GM12878 (cell line): ENCODE measurements around the gene SPATC1L. TPM values are rescaled to one million over a fixed set of nuclear protein-coding genes. Genes with fewer than 3 reads are reported as not detected.

Source experiments
- BCLAF1 ChIP-seq: fragments of 450-650 bp; IDR thresholded peaks from 2 replicates; pipeline ENCODE4 v1.6.1; 2017; ENCODE audit warnings: antibody characterized with exemption, mild to moderate bottlenecking, moderate library complexity
- BRCA1 ChIP-seq: IDR thresholded peaks from 2 replicates; pipeline ENCODE4 v1.6.1; 2011; ENCODE audit warnings: low read depth, low read length, improper control_type of control experiment
- CREB1 ChIP-seq: IDR thresholded peaks from 2 replicates; pipeline ENCODE4 v1.6.1; 2012; ENCODE audit warnings: low read depth, mild to moderate bottlenecking, inconsistent platforms
- EED ChIP-seq: sonication (generic); IDR thresholded peaks from 2 replicates; pipeline ENCODE4 v1.6.1; 2016; ENCODE audit warnings: antibody characterized with exemption, low read depth
- EGR1 ChIP-seq, 2 experiments: IDR thresholded peaks; 1 replicate in 1 of 2; 2 replicates in 1 of 2; pipeline ENCODE4 v1.6.1; 2011 to 2012; ENCODE audit warnings: low read depth in 2 of 2, low read length in 2 of 2, borderline replicate concordance in 1 of 2, mild to moderate bottlenecking in 1 of 2, moderate library complexity in 1 of 2
- FOXM1 ChIP-seq: IDR thresholded peaks from 2 replicates; pipeline ENCODE4 v1.6.1; 2012; ENCODE audit warnings: low read depth, mild to moderate bottlenecking, inconsistent platforms, low read length, moderate library complexity
- HDAC6 ChIP-seq: fragments of 200-600 bp; sonication (generic); IDR thresholded peaks from one replicate; pipeline ENCODE4 v1.8.0; 2017; ENCODE audit warnings: antibody characterized with exemption; ENCODE audit not compliant: unreplicated experiment
- HDGF ChIP-seq: fragments of 450-650 bp; IDR thresholded peaks from 2 replicates; pipeline ENCODE4 v1.6.1; 2016; ENCODE audit warnings: antibody characterized with exemption
- IRF5 ChIP-seq: fragments of 450-650 bp; IDR thresholded peaks from 2 replicates; pipeline ENCODE4 v1.6.1; 2017; ENCODE audit warnings: borderline replicate concordance
- KDM1A ChIP-seq: fragments of 200-600 bp; sonication (generic); IDR thresholded peaks from 2 replicates; pipeline ENCODE4 v1.6.1; 2016; ENCODE audit warnings: borderline replicate concordance
- KLF5 ChIP-seq: fragments of 450-650 bp; IDR thresholded peaks from 2 replicates; pipeline ENCODE4 v1.6.1; 2014; ENCODE audit warnings: mild to moderate bottlenecking; ENCODE audit not compliant: partially characterized antibody
- LARP7 ChIP-seq: fragments of 450-650 bp; IDR thresholded peaks from 2 replicates; pipeline ENCODE4 v1.6.1; 2017; ENCODE audit warnings: mild to moderate bottlenecking
- MAX ChIP-seq: IDR thresholded peaks from 2 replicates; pipeline ENCODE4 v1.6.1; 2012; ENCODE audit warnings: low read depth, low read length, improper control_type of control experiment
- MEF2B ChIP-seq: fragments of 450-650 bp; IDR thresholded peaks from 2 replicates; pipeline ENCODE4 v1.6.1; 2018; ENCODE audit warnings: mild to moderate bottlenecking, moderate library complexity; ENCODE audit not compliant: partially characterized antibody, poor library complexity, severe bottlenecking
- MXI1 ChIP-seq: fragments of 150-350 bp; IDR thresholded peaks from 2 replicates; pipeline ENCODE4 v1.6.1; 2011; ENCODE audit warnings: low read depth, mild to moderate bottlenecking, inconsistent platforms, low read length, improper control_type of control experiment
- NBN ChIP-seq: fragments of 450-650 bp; IDR thresholded peaks from 2 replicates; pipeline ENCODE4 v1.6.1; 2016
- NFYB ChIP-seq: IDR thresholded peaks from 2 replicates; pipeline ENCODE4 v1.6.1; 2011; ENCODE audit warnings: low read depth, mild to moderate bottlenecking, low read length, improper control_type of control experiment, moderate library complexity; ENCODE audit not compliant: insufficient read depth
- NR2C1 ChIP-seq: fragments of 450-650 bp; IDR thresholded peaks from 2 replicates; pipeline ENCODE4 v1.6.1; 2017; ENCODE audit warnings: antibody characterized with exemption, mild to moderate bottlenecking, moderate library complexity
- PAX8 ChIP-seq: fragments of 450-650 bp; IDR thresholded peaks from 2 replicates; pipeline ENCODE4 v1.6.1; 2017; ENCODE audit warnings: mild to moderate bottlenecking, moderate library complexity
- PKNOX1 ChIP-seq: fragments of 450-650 bp; IDR thresholded peaks from 2 replicates; pipeline ENCODE4 v1.6.1; 2016; ENCODE audit warnings: mild to moderate bottlenecking
- RUNX3 ChIP-seq: IDR thresholded peaks from 2 replicates; pipeline ENCODE4 v1.6.1; 2012; ENCODE audit warnings: low read length, inconsistent platforms
- SMAD1 ChIP-seq: fragments of 450-650 bp; IDR thresholded peaks from 2 replicates; pipeline ENCODE4 v1.6.1; 2018; ENCODE audit warnings: mild to moderate bottlenecking, low read depth; ENCODE audit not compliant: partially characterized antibody
- USF2 ChIP-seq: IDR thresholded peaks from 2 replicates; pipeline ENCODE4 v1.6.1; 2011; ENCODE audit warnings: low read depth, low read length, improper control_type of control experiment, borderline replicate concordance
- polyA plus RNA-seq, 11 experiments: library from polyadenylated mRNA; depleted of rRNA in 4 of 11; unstranded in 6 of 11; stranded (reverse) in 5 of 11; fragments of >200 nt; fragmentation: Nextera tagmentation in 4 of 11; fragmentation: Illumina TruSeq in 1 of 11; extraction: Ambion mirVana in 4 of 11; extraction: Trizol in 1 of 11; gene quantifications; 1 replicate in 1 of 11; 2 replicates in 10 of 11; pipeline versions ENCODE4 v1.2.1 to v1.2.3, GENCODE V29; 2011 to 2016; ENCODE audit warnings: inconsistent platforms in 2 of 11, missing spikeins in 2 of 11, low read depth in 1 of 11
- total RNA-seq, 4 experiments: library from RNA; depleted of rRNA in 3 of 4; stranded (reverse); fragments of >200 nt in 3 of 4; fragmentation: Illumina TruSeq in 1 of 4; extraction: Trizol in 1 of 4; gene quantifications; 2 replicates each; pipeline versions ENCODE4 v1.2.1 to v1.2.3, GENCODE V29; 2013 to 2021

Gene SPATC1L
- total and polyA plus RNA-seq, 10 of the 15 experiments (the other 5 are each of a cell fraction or from before 2014, with no cell fraction given) = 1.4 to 16.0 (median 7.0) TPM; not detected in 2

- 0 out of 2 replicates have a peak, but pooled peaks have one; percentile 10 for TF ChIP-seq BCLAF1
- TF ChIP-seq NBN = no peak
- no peak for TF ChIP-seq FOXM1
- no peak for TF ChIP-seq MAX
- TF ChIP-seq CREB1 = no peak
- TF ChIP-seq NR2C1 = no peak
- TF ChIP-seq PKNOX1 = peak; percentile 94
- TF ChIP-seq EGR1 (IDR thresholded peaks at IDR 0.05; ENCODE audit: borderline replicate concordance in 1 of 2, low read depth in 2 of 2, low read length in 2 of 2) = no peak
- 0 out of 2 replicates have a peak, but pooled peaks have one; percentile 50 for TF ChIP-seq LARP7
- TF ChIP-seq MEF2B = no peak
- TF ChIP-seq RUNX3 = peak; percentile 28; the same call in 1 of the 2 replicates
- no peak for TF ChIP-seq KLF5
- TF ChIP-seq KDM1A = no peak
- TF ChIP-seq HDAC6 = no peak
- TF ChIP-seq IRF5 = no peak
- TF ChIP-seq EED = no peak
- TF ChIP-seq HDGF = 0 out of 2 replicates have a peak, but pooled peaks have one; percentile 14
- no peak for TF ChIP-seq USF2
- 0 out of 2 replicates have a peak, but pooled peaks have one; percentile 24 for TF ChIP-seq MXI1
- no peak for TF ChIP-seq PAX8
- no peak for TF ChIP-seq SMAD1
- TF ChIP-seq BRCA1 = no peak
- TF ChIP-seq NFYB = peak; percentile 86; the same call in 1 of the 2 replicates
These were observed at the start of gene SPATC1L (continued) for GRCh38 chr21:46183910-46184624.
